Loucy (cell line): ENCODE measurements around the gene FOS.

Source experiments
- H2AFZ ChIP-seq: fragments of 200-600 bp; sonication (generic); 2 replicates; pipeline ENCODE4 v1.6.0; 2016; ENCODE audit warnings: antibody characterized with exemption, mild to moderate bottlenecking, low read length, moderate library complexity
- H3F3A ChIP-seq: fragments of 200-600 bp; 2 replicates; pipeline ENCODE4 v1.6.0; 2016; ENCODE audit warnings: antibody characterized with exemption, low read depth, mild to moderate bottlenecking
- H3K27me3 ChIP-seq: fragments of 200-600 bp; sonication (generic); 2 replicates; pipeline ENCODE4 v1.6.1; 2014; ENCODE audit warnings: low read length, mild to moderate bottlenecking; ENCODE audit not compliant: insufficient read depth, poor library complexity, severe bottlenecking
- H3K36me3 ChIP-seq: fragments of 200-600 bp; sonication (generic); 2 replicates; pipeline ENCODE4 v1.6.1; 2016; ENCODE audit warnings: low read length; ENCODE audit not compliant: insufficient read depth
- H3K4me1 ChIP-seq: fragments of 200-600 bp; sonication (generic); 2 replicates; pipeline ENCODE4 v1.5.1; 2014; ENCODE audit warnings: low read length, mild to moderate bottlenecking; ENCODE audit not compliant: insufficient read depth, poor library complexity, severe bottlenecking
- H3K4me2 ChIP-seq: fragments of 200-600 bp; sonication (generic); 2 replicates; pipeline ENCODE4 v1.6.0; 2014; ENCODE audit warnings: antibody characterized with exemption, low read length, low read depth, mild to moderate bottlenecking; ENCODE audit not compliant: poor library complexity, severe bottlenecking
- H3K4me3 ChIP-seq: fragments of 200-600 bp; sonication (generic); 2 replicates; pipeline ENCODE4 v1.5.1; 2014; ENCODE audit warnings: low read length, mild to moderate bottlenecking, mixed read lengths; ENCODE audit not compliant: poor library complexity, severe bottlenecking
- H3K79me2 ChIP-seq: fragments of 200-600 bp; sonication (generic); 2 replicates; pipeline ENCODE4 v1.6.1; 2014; ENCODE audit warnings: low read length; ENCODE audit not compliant: insufficient read depth
- H3K9ac ChIP-seq: fragments of 200-600 bp; sonication (generic); 2 replicates; pipeline ENCODE4 v1.6.0; 2014; ENCODE audit warnings: mild to moderate bottlenecking, low read depth, low read length, moderate library complexity; ENCODE audit not compliant: poor library complexity, severe bottlenecking
- H3K9me2 ChIP-seq: fragments of 200-600 bp; sonication (generic); replicated peaks from 2 replicates; pipeline ENCODE4 v1.6.1; 2016; ENCODE audit warnings: low read depth, low read length, mixed read lengths
- H3K9me3 ChIP-seq: fragments of 200-600 bp; sonication (generic); 2 replicates; pipeline ENCODE4 v1.6.1; 2014; ENCODE audit warnings: mild to moderate bottlenecking, antibody characterized with exemption, low read length, low read depth; ENCODE audit not compliant: insufficient read depth
- H4K20me1 ChIP-seq: fragments of 200-600 bp; sonication (generic); 2 replicates; pipeline ENCODE4 v1.6.0; 2014; ENCODE audit warnings: antibody characterized with exemption, low read length, mild to moderate bottlenecking; ENCODE audit not compliant: insufficient read depth, poor library complexity, severe bottlenecking
- EZH2phosphoT487 ChIP-seq: fragments of 200-600 bp; IDR thresholded peaks from 2 replicates; pipeline ENCODE4 v1.6.1; 2018; ENCODE audit warnings: antibody characterized with exemption, mild to moderate bottlenecking, moderate library complexity, borderline replicate concordance
- TF ChIP-seq, protein P1 (sequence below): fragments of 200-600 bp; sonication (generic); conservative IDR thresholded peaks from 2 replicates; pipeline ENCODE4 v1.5.1; 2014; ENCODE audit warnings: mild to moderate bottlenecking, antibody characterized with exemption, low read length

FOS gene

DNA sequence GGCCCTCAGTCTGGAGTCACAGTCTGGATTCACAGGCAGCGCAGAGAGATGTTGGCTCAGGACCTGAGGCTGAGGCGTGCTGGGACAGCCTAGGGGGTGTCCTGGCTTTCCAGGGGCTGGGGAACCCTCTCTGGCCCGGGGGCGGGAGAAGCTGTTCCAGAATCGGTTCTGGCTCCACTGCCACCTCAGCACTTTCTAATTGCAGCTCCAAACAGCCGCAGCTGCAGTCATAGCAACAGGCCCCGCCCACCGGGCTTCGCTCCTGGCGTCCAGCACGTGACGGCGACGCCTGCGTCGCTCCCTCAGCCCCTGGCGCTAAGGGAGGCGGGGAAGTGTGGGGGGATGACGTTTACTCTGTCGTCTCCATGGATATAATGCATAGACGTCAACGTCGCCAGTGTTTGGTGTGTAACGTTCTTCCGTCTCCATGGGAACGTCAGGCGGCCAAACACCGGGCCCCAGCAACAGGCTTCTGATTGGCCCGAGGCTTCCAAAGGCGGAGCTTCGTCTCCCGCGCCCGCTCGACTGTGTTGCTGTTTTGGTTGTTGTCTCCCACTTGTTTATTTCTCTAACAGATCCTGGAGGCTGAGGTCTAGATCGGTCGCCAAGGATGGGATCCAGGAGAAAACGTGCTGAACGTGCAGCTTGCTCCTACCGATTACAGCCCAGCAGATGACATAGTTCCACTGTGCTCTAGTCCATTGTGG, 19.7 kb upstream of the FOS start:
- no peak for TF ChIP-seq EZH2phosphoT487
- TF ChIP-seq, protein P1, sequence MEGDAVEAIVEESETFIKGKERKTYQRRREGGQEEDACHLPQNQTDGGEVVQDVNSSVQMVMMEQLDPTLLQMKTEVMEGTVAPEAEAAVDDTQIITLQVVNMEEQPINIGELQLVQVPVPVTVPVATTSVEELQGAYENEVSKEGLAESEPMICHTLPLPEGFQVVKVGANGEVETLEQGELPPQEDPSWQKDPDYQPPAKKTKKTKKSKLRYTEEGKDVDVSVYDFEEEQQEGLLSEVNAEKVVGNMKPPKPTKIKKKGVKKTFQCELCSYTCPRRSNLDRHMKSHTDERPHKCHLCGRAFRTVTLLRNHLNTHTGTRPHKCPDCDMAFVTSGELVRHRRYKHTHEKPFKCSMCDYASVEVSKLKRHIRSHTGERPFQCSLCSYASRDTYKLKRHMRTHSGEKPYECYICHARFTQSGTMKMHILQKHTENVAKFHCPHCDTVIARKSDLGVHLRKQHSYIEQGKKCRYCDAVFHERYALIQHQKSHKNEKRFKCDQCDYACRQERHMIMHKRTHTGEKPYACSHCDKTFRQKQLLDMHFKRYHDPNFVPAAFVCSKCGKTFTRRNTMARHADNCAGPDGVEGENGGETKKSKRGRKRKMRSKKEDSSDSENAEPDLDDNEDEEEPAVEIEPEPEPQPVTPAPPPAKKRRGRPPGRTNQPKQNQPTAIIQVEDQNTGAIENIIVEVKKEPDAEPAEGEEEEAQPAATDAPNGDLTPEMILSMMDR, result no peak

DNA sequence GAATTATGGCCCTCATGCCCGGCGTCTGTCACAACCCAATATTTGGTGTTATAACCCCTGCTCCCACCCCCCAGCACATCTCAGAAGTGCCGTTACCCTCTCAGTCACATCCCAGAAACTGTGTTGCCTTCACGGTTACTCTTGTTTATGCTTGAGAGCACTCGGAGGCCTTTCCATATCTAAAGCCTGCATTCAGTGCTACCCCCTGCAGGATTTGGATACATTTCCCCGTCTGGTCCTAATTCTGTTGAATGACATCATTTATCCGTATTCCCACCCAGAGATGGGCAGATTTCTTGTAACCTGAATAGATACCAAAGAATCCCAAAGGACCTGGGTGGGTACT, 19.1 kb upstream of the FOS start:
- Histone ChIP-seq H3K4me3 (peak overlapping the region; percentile 79), H3K27me3 (no peaks in the 10 kb centered on the region), H3K4me2 (peak overlapping the region; percentile 90), H3K9me3 (no peaks in the 10 kb centered on the region), H3K79me2 (no peaks in the 10 kb centered on the region), H3K36me3 (no peaks in the 10 kb centered on the region), H4K20me1 (no peaks in the 10 kb centered on the region), H3K4me1 (peaks cover 24% of the 10 kb centered on the region), H3K9me2 (no peaks in the 10 kb centered on the region), H2AFZ (peak overlapping the region; percentile 99), H3F3A (no peaks in the 10 kb centered on the region), H3K9ac (peak overlapping the region; percentile 78)
- no peak for TF ChIP-seq EZH2phosphoT487
- TF ChIP-seq, protein P1, result peak; percentile 31

More for the DNA sequence above, 19.7 kb upstream of the FOS start:
- peak overlapping the region; percentile 99 for H2AFZ ChIP-seq
- H3K9me2 ChIP-seq, result no peaks in the 10 kb centered on the region
- H3K4me1 ChIP-seq, result peaks cover 24% of the 10 kb centered on the region
- H3F3A ChIP-seq, result no peaks in the 10 kb centered on the region
- H3K79me2 ChIP-seq, result no peaks in the 10 kb centered on the region
- H3K4me2 ChIP-seq, result peak overlapping the region; percentile 90
- H3K36me3 ChIP-seq, result no peaks in the 10 kb centered on the region
- H3K27me3 ChIP-seq, result no peaks in the 10 kb centered on the region
- H3K9ac ChIP-seq, result peak overlapping the region; percentile 78
- no peaks in the 10 kb centered on the region for H4K20me1 ChIP-seq
- H3K4me3 ChIP-seq, result peak overlapping the region; percentile 79
- H3K9me3 ChIP-seq, result no peaks in the 10 kb centered on the region

DNA sequence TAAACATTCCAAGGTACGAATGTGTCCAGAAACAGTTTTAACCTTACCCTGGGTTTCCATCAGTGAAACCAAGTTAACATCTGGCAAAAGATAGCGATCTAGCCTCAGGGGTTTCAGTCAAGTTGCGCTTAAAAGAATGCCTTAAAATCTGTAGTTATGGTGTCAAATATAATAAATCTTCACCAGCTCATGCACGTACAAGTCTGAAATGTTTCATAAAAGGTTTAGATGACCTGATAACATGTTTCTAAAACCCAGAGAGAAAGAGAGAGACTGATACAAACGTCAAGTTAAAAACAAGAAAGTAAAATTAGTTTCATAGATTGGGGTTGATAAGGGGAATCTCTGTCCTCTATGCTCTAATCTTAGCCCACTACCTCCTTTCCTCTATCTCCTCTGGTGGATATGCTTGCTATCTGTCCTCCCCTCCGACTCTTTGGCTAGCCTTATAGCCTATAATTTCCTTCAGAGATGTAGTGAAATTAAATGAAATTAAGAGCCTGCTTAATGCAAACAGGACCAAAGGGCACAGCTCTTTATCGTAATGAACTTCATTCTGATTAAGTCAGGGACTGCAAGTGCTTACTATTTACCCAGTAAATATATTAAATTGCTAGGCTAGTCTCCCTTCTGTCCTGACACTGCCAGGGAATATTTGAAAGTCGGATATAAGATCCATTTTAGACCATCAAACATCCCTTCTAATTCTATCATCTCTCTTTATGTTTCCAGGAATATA, 18.4 kb upstream of the FOS start:
- H3K9ac ChIP-seq, result peak overlapping the region; percentile 78
- H2AFZ ChIP-seq, result 0 out of 2 replicates have a peak overlapping the region, but pooled peaks have one; percentile 99
- H3K9me3 ChIP-seq, result no peaks in the 10 kb centered on the region
- no peaks in the 10 kb centered on the region for H3K36me3 ChIP-seq
- no peaks in the 10 kb centered on the region for H3K79me2 ChIP-seq
- H3K27me3 ChIP-seq, result no peaks in the 10 kb centered on the region
- TF ChIP-seq, protein P1, result no peak
- no peak for TF ChIP-seq EZH2phosphoT487
- H3K4me1 ChIP-seq, result peaks cover 24% of the 10 kb centered on the region
- peak overlapping the region; percentile 90 for H3K4me2 ChIP-seq
- H3F3A ChIP-seq, result no peaks in the 10 kb centered on the region
- peak overlapping the region; percentile 79 for H3K4me3 ChIP-seq
- no peaks in the 10 kb centered on the region for H4K20me1 ChIP-seq
- H3K9me2 ChIP-seq, result no peaks in the 10 kb centered on the region
